ENCODE data around the gene GRIP2. TPM values are rescaled to one million over a fixed set of nuclear protein-coding genes. Genes with fewer than 3 reads are reported as not detected.

GRIP2 gene
- polyA plus RNA-seq, 3 donors: not detected

DNA sequence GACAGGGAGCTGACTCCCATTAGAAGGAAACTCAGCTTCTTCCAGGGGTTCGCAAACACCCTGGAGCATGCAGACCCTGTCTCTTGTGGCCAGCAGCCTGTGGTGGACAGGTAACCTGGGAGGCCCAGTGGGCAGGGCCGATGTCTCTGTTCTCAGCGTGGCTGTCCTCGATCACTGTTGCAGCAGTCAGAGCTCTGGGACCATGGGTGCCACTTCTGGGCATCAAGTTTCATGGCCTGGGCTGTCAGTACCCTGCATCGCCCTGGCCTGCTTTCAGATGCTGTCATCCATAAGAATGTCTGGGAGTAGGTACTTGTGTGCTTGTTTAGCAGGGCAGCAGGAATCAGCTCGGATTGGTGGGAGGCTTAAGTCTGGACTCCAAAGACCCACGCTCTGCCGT is 83.3 kb downstream of the GRIP2 start:
- Histone ChIP-seq H3K9ac (ENCODE audit: insufficient read depth, low read length, poor library complexity, severe bottlenecking) (no peak overlapping the region), H3K27ac (ENCODE audit: low read depth in 1 of 2, low read length in 2 of 2) (peak overlapping the region in 1 of 2 donors; percentile 27), H2AFZ (ENCODE audit: insufficient read depth, low read depth, low read length, poor library complexity, severe bottlenecking) (no peak overlapping the region), H3K36me3 (replicated peaks in 1 of 2; ENCODE audit: control insufficient read depth in 1 of 2, insufficient read depth in 2 of 2, low read length in 2 of 2) (peaks cover 99 to 100% of the 10 kb centered on the region in 2 donors), H3K4me2 (replicated peaks; ENCODE audit: extremely low read depth, low read length, poor library complexity, severe bottlenecking) (no peak overlapping the region), H3K27me3 (ENCODE audit: control insufficient read depth in 2 of 2, insufficient read depth in 2 of 2, low read length in 2 of 2) (no peaks in the 10 kb centered on the region), H3K4me1 (ENCODE audit: control insufficient read depth in 1 of 2, insufficient read depth in 2 of 2, low read length in 2 of 2) (no peaks in the 10 kb centered on the region), H3K79me2 (ENCODE audit: insufficient read depth, low read length) (no peaks in the 10 kb centered on the region), H3K9me3 (replicated peaks in 1 of 2; ENCODE audit: control insufficient read depth in 1 of 2, insufficient read depth in 1 of 2, low read length in 2 of 2) (no peaks in the 10 kb centered on the region), H3K4me3 (replicated peaks in 1 of 3; ENCODE audit: low read depth in 2 of 3, low read length in 3 of 3) (no peak overlapping the region), H4K20me1 (ENCODE audit: insufficient read depth, low read length) (peaks cover 98% of the 10 kb centered on the region)
- H3K4me1 Mint-ChIP-seq: peaks cover 21% of the 10 kb centered on the region
- DNase-seq: no peak
- peaks cover 94 to 99% of the 10 kb centered on the region in 2 donors for H3K36me3 Mint-ChIP-seq
- TF ChIP-seq CTCF (IDR thresholded peaks at IDR 0.05): no peak
- H3K9me3 Mint-ChIP-seq: no peaks in the 10 kb centered on the region
- H3K27ac Mint-ChIP-seq: peak overlapping the region in 2 of 7 donors; percentile 33 to 85
- peaks cover 0 to 4% (median 2%) of the 10 kb centered on the region in 3 donors for H3K27me3 Mint-ChIP-seq (ENCODE audit: low read depth in 3 of 3)
- WGBS (ENCODE audit: insufficient coverage): 97% methylated on average over 8 of the region's 8 CpGs
- H3K4me3 Mint-ChIP-seq: no peak overlapping the region
- intact Hi-C loops (cut with micrococcal nuclease): no loop called here

GRCh38 chr3:14455571-14456317 is 84.4 kb downstream of the GRIP2 start:
- H3K9me3 Mint-ChIP-seq: no peaks in the 10 kb centered on the region
- no peak for TF ChIP-seq CTCF (IDR thresholded peaks at IDR 0.05)
- H3K9me3 ChIP-seq (replicated peaks in 1 of 2; ENCODE audit: control insufficient read depth in 1 of 2, insufficient read depth in 1 of 2, low read length in 2 of 2): no peaks in the 10 kb centered on the region
- whole genome bisulfite sequencing (ENCODE audit: insufficient coverage): 83% methylated on average over 4 of the region's 6 CpGs
- H3K4me1 ChIP-seq (ENCODE audit: control insufficient read depth in 1 of 2, insufficient read depth in 2 of 2, low read length in 2 of 2): no peaks in the 10 kb centered on the region
- H3K4me2 ChIP-seq (replicated peaks; ENCODE audit: extremely low read depth, low read length, poor library complexity, severe bottlenecking): no peak overlapping the region
- H3K27me3 Mint-ChIP-seq (ENCODE audit: low read depth in 3 of 3): peaks cover 0 to 4% (median 2%) of the 10 kb centered on the region in 3 donors
- H3K4me3 Mint-ChIP-seq: no peak overlapping the region
- H3K36me3 ChIP-seq (replicated peaks in 1 of 2; ENCODE audit: control insufficient read depth in 1 of 2, insufficient read depth in 2 of 2, low read length in 2 of 2): peaks cover 99 to 100% of the 10 kb centered on the region in 2 donors
- peaks cover 94 to 99% of the 10 kb centered on the region in 2 donors for H3K36me3 Mint-ChIP-seq
- peak overlapping the region in 1 of 2 donors; percentile 15 for H3K27ac ChIP-seq (ENCODE audit: low read depth in 1 of 2, low read length in 2 of 2)
- H3K27ac Mint-ChIP-seq: peak overlapping the region in 4 of 7 donors; percentile 33 to 88 (median 77)
- peaks cover 98% of the 10 kb centered on the region for H4K20me1 ChIP-seq (ENCODE audit: insufficient read depth, low read length)
- H3K9ac ChIP-seq (ENCODE audit: insufficient read depth, low read length, poor library complexity, severe bottlenecking): no peak overlapping the region
- intact Hi-C loops (cut with micrococcal nuclease): no loop called here
- no peak overlapping the region for H3K4me3 ChIP-seq (replicated peaks in 1 of 3; ENCODE audit: low read depth in 2 of 3, low read length in 3 of 3)
- H3K79me2 ChIP-seq (ENCODE audit: insufficient read depth, low read length): no peaks in the 10 kb centered on the region
- no peak overlapping the region for H2AFZ ChIP-seq (ENCODE audit: insufficient read depth, low read depth, low read length, poor library complexity, severe bottlenecking)
- H3K27me3 ChIP-seq (ENCODE audit: control insufficient read depth in 2 of 2, insufficient read depth in 2 of 2, low read length in 2 of 2): no peaks in the 10 kb centered on the region
- peaks cover 21% of the 10 kb centered on the region for H3K4me1 Mint-ChIP-seq
- no peak for DNase-seq

Data from CD14-positive monocyte (primary cell).